Uterus (tissue), 2 donors: ENCODE measurements around the gene RSRC1.

ENCODE experiments used
- CTCF ChIP-seq, 4 experiments: fragments of 200-600 bp in 2 of 4; fragments of 450-650 bp in 2 of 4; sonication (generic) in 2 of 4; IDR thresholded peaks; one replicate each; pipeline ENCODE4 v1.5.1; 2016 to 2019; ENCODE audit warnings: antibody characterized with exemption in 4 of 4, mild to moderate bottlenecking in 2 of 4, moderate library complexity in 1 of 4
- POLR2A ChIP-seq, 2 donors: fragments of 450-650 bp; IDR thresholded peaks; one replicate each; pipeline ENCODE4 v1.6.1; 2016; ENCODE audit warnings: antibody characterized with exemption in 2 of 2, mild to moderate bottlenecking in 1 of 2, moderate library complexity in 1 of 2

- TF ChIP-seq CTCF (IDR thresholded peaks at IDR 0.05): no peak
- TF ChIP-seq POLR2A (IDR thresholded peaks at IDR 0.05): no peak
Observed at GRCh38 chr3:158563076-158563475, 453.2 kb downstream of the RSRC1 start.
